Measurements from ENCODE around the gene PMS1.
"Not testable (repeated sequence)": the region's sequence is repeated elsewhere in the genome, so short reads cannot be mapped to it uniquely, and the experiment has no call there.

PMS1 gene

DNA sequence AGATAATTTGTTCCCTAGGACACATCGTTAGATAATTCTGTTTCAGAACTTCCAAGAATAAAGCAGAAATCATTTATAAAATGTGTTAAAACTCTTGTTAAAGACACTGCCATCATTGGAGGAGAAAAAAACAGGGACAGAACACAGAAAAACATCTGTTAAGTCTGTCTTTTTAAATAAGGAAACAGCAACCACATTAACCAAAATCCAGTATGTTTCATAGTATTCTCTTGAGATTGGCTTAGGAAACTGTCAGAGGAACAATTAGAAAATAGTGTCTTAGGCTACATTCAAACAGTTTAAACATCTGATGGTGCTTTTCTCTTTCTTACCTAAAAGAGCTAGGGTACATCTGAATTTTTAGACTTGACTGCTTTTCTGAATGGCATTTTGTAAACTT, 81.6 kb downstream of the PMS1 start:
- DNase-seq (ENCODE audit: low spot score), result no peak

DNA sequence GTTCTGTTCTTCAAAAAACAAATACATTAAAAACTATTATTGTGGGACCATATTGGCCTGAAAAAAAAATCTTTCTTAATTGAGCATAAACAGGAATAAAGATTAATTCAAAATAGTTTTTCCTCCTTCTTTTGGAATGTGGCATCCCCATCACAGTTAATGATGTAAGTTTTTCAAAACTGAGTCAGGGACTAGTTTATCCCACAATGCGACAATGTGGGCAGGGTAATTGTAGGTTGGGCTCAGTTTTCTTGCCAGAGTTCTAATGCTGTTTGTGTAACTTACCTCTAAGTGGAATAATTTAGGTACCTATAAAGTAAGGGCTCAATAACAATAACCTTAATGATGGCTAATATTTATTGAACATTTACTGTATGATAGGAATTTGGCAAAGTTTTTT, 82.0 kb downstream of the PMS1 start:
- DNase-seq (ENCODE audit: low spot score), result no peak

GRCh38 chr2:189868896-189869295, 84.6 kb downstream of the PMS1 start:
- DNase-seq (ENCODE audit: low spot score), result no peak

- DNase-seq (ENCODE audit: low spot score), result no peak
Observed at GRCh38 chr2:189870381-189871085, 86.3 kb downstream of the PMS1 start.

- DNase-seq (ENCODE audit: low spot score), result no peak
Observed at GRCh38 chr2:189873696-189874095, 89.4 kb downstream of the PMS1 start.

- no peak for DNase-seq (ENCODE audit: low spot score)
Observed at GRCh38 chr2:189874586-189875320, 90.5 kb downstream of the PMS1 start.

GRCh38 chr2:189876271-189876670, 92.0 kb downstream of the PMS1 start:
- DNase-seq (ENCODE audit: low spot score), result no peak

- DNase-seq (ENCODE audit: low spot score), result no peak
Observed at GRCh38 chr2:189879716-189880081, 95.4 kb downstream of the PMS1 start.

- no peak for DNase-seq (ENCODE audit: low spot score)
Observed at GRCh38 chr2:189880429-189880828, 96.2 kb downstream of the PMS1 start.

DNA sequence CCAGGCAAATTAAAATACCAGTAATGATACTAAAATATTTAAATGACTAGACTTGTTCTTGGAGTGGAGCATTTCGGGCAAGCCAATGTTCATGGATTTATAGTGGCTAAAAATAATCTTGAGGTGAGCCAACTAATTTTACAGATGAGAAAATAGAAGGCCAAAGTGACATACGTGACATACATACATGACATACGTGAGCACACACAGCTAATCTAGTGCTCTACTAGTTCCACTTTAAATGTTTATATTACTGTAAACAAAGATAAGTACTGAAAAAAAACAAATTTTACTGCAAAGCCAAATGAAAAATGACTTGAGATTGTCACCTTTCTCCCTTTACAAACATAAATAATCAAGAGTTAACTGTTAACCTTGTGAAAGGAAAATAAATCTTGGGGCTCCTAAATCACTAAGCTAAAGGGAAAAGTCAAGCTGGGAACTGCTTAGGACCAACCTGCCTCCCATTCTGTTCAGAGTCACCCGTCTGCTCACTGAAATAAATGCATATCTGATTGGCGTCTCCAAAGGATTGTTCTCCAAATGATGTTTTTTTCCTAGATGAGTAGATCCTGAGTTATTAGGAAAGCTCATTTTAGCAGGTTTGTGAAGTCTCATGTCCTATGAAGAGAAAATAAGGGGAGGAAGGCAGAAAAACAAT, 96.7 kb downstream of the PMS1 start:
- no peak for DNase-seq (ENCODE audit: low spot score)

GRCh38 chr2:189885368-189885767, 101.1 kb downstream of the PMS1 start:
- no peak for DNase-seq (ENCODE audit: low spot score)

DNA sequence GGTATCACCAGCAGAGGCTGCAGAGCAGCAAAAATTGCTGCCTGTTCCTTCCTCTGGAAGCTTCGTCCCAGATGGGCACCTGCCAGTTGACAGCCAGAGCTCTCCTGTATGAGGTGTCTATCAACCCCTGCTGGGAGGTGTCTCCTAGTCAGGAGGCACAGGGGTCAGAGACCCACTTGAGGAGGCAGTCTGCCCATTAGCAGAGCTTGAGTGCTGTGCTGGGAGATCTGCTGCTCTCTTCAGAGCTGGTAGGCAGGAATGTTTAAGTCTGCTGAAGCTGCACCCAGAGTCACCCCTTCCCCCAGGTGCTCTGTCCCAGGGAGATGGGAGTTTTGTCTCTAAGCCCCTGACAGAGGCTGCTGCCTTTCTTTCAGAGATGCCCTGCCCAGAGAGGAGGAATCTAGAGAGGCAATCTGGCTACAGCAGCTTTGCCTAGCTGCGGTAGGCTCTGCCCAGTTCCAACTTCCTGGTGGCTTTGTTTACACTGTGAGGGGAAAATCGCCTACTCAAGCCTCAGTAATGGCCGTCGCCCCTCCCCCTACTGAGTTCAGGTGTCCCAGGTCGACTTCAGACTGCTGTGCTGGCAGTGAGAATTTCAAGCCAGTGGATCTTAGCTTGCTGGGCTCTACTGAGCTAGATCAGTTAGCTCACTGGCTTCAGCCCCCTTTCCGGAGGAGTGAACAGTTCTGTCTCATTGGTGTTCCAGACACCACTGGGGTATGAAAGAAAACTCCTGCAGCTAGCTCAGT, 108.5 kb downstream of the PMS1 start:
- not testable (repeated sequence) for DNase-seq (ENCODE audit: low spot score)

- DNase-seq (ENCODE audit: low spot score), result no peak
Observed at GRCh38 chr2:189896809-189897208, 112.6 kb downstream of the PMS1 start.

DNA sequence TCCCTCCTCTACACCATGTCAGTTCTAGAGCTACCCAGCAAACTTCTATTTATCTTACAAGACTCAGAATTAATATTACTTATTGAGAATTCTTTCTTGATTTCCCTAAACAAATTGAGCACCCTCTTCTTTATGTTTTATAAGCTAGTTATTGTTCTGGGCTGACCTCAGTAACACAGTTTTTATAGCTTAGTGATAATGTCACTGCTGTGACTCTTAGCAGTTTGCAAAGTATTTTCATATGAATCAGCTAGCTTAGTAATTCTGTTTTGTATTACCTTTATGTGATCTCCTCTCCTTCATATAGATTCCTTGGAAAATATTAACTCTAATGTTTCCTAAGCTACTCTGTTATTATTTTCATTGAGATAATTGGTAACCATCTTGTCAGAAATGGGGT, 114.9 kb downstream of the PMS1 start:
- DNase-seq (ENCODE audit: low spot score), result no peak

DNA sequence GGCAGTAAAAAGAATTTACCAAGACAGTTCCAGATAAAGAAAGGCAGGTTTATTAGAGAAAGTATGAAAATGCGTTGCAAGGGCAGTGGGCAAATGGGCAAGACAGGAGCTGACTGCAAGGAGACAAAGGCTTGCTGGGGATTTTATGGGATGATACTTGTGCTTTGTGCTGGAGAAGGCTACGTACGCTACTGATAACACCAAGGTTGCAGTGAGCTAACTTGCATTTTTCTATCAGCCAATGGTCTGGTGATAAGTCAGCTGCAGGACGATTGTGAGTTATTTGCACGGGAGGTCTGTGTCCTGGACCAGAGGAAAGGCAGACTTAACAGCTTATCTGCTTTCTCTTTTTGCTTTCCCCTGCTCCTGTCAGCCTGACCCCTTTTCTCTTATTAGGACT, 116.5 kb downstream of the PMS1 start:
- DNase-seq (ENCODE audit: low spot score), result no peak

DNA sequence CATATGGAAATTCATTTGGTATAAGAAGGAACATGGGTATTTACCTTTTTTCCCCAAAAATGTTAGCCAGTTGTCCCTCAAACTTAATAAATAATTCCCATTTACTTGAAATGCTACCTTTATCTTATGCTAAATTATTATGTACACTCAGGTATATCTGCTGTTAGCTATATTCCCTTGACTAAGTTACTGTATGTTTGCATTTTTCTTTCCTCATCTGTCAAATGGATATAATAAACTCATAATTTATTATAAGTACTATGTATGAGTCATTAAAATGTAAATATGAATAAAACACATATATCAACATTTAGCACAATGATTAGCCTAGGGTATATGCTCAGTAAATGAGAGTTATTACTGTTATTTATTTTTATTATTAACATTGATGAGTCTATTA, 117.4 kb downstream of the PMS1 start:
- DNase-seq (ENCODE audit: low spot score), result no peak

GRCh38 chr2:189913821-189914220, 129.6 kb downstream of the PMS1 start:
- DNase-seq (ENCODE audit: low spot score), result no peak

- no peak for DNase-seq (ENCODE audit: low spot score)
Observed at GRCh38 chr2:189916651-189917050, 132.4 kb downstream of the PMS1 start.

Measured in CD4-positive, alpha-beta T cell treated with Interleukin-15 for 4 hours (primary cell).